ENCODE results near the gene PRKD1. TPM values are rescaled to one million over a fixed set of nuclear protein-coding genes. Genes with fewer than 3 reads are reported as not detected.

PRKD1 gene
- total and polyA plus RNA-seq, 2 of the 13 experiments (the other 11 are each of a cell fraction or from before 2014, with no cell fraction given), result 0.22 to 1.3 TPM

GRCh38 chr14:29868000-29868399, 59.6 kb downstream of the PRKD1 start:
- intact Hi-C loops (cut with micrococcal nuclease; ENCODE audit: unreplicated experiment), result no loop called here
- DNase-seq (ENCODE audit: low spot score) (no peak), ATAC-seq (no peak), FAIRE-seq (no peak)
- H3K4me3 ChIP-seq (replicated peaks in 1 of 3; ENCODE audit: insufficient read depth in 1 of 3, low read depth in 2 of 3, low read length in 3 of 3), result no peak overlapping the region
- no peaks in the 10 kb centered on the region for H3K36me3 ChIP-seq (replicated peaks in 1 of 2; ENCODE audit: control insufficient read depth in 1 of 2, insufficient read depth in 2 of 2, low read length in 2 of 2)
- 32% methylated on average over 3 of the region's 3 CpGs for WGBS (ENCODE audit: low lambda C conversion rate)
- ChIA-PET CTCF (ENCODE audit: low intra/inter-chr PET ratio, low total read pairs) (no interaction called here), POLR2A (no interaction called here)
- no peaks in the 10 kb centered on the region for H3K4me1 ChIP-seq (ENCODE audit: insufficient read depth, low read length)
- no peaks in the 10 kb centered on the region for H3K79me2 ChIP-seq (ENCODE audit: insufficient read depth, low read length)
- H3K27ac ChIP-seq (ENCODE audit: extremely low read length, insufficient read depth, low read length), result no peak overlapping the region
- TF ChIP-seq MAFK (conservative IDR thresholded peaks at IDR 0.05 in 1 of 2, IDR thresholded peaks at IDR 0.05 in 1 of 2; ENCODE audit: low read length in 2 of 2), result 0 out of 4 replicates have a peak, but pooled peaks of 1 of the 2 experiments have one; percentile 1
- TF ChIP-seq MAFF (IDR thresholded peaks at IDR 0.05; ENCODE audit: low read depth, low read length), result 0 out of 2 replicates have a peak, but pooled peaks have one; percentile 25
- no peak for TF ChIP-seq CERS6 (CRISPR knock-in tag; IDR thresholded peaks at IDR 0.05)
- TF ChIP-seq SRF (IDR thresholded peaks at IDR 0.05; ENCODE audit: low read depth, low read length), result no peak
- no TSS peak for BruUV-seq (replicated peaks)
- peaks cover 91% of the 10 kb centered on the region for H3K9me3 ChIP-seq (ENCODE audit: low read length)
- H3K4me2 ChIP-seq (ENCODE audit: low read depth, low read length), result no peak overlapping the region
- no peaks in the 10 kb centered on the region for H3K27me3 ChIP-seq (ENCODE audit: control insufficient read depth in 1 of 2, insufficient read depth in 2 of 2, low read length in 2 of 2)
- no peak overlapping the region for H3K9ac ChIP-seq (ENCODE audit: insufficient read depth, low read depth, low read length)
- in situ Hi-C loops (cut with HindIII; ENCODE audit: extremely low pct_ligation_motif_present, low pct_unique_long_range_greater_than_20kb), result no loop called here
- no peaks in the 10 kb centered on the region for H4K20me1 ChIP-seq (ENCODE audit: insufficient read depth, low read length)
- H2AFZ ChIP-seq (ENCODE audit: low read length), result no peak overlapping the region

GRCh38 chr14:29865299-29865698, 62.3 kb downstream of the PRKD1 start:
- no TSS peak for BruUV-seq (replicated peaks)
- WGBS (ENCODE audit: low lambda C conversion rate), result 2% methylated on average over 2 of the region's 2 CpGs
- no peaks in the 10 kb centered on the region for H3K4me1 ChIP-seq (ENCODE audit: insufficient read depth, low read length)
- in situ Hi-C loops (cut with HindIII; ENCODE audit: extremely low pct_ligation_motif_present, low pct_unique_long_range_greater_than_20kb) (no loop called here), intact Hi-C loops (cut with micrococcal nuclease; ENCODE audit: unreplicated experiment) (no loop called here)
- H3K27ac ChIP-seq (ENCODE audit: extremely low read length, insufficient read depth, low read length), result no peak overlapping the region
- H3K27me3 ChIP-seq (ENCODE audit: control insufficient read depth in 1 of 2, insufficient read depth in 2 of 2, low read length in 2 of 2), result no peaks in the 10 kb centered on the region
- TF ChIP-seq SP1 (IDR thresholded peaks at IDR 0.05), result no peak
- no peak for TF ChIP-seq SP1 (CRISPR knock-in tag; IDR thresholded peaks at IDR 0.05)
- no peak for TF ChIP-seq FOSL2 (CRISPR knock-in tag; IDR thresholded peaks at IDR 0.05)
- TF ChIP-seq ZNF644 (CRISPR knock-in tag; IDR thresholded peaks at IDR 0.05; ENCODE audit: low read depth), result no peak
- TF ChIP-seq SATB2 (CRISPR knock-in tag; IDR thresholded peaks at IDR 0.05), result no peak
- no peak for TF ChIP-seq ZNF550 (CRISPR knock-in tag; IDR thresholded peaks at IDR 0.05; ENCODE audit: borderline replicate concordance)
- no peak overlapping the region for H3K4me3 ChIP-seq (replicated peaks in 1 of 3; ENCODE audit: insufficient read depth in 1 of 3, low read depth in 2 of 3, low read length in 3 of 3)
- H3K9ac ChIP-seq (ENCODE audit: insufficient read depth, low read depth, low read length), result no peak overlapping the region
- ATAC-seq (no peak), DNase-seq (ENCODE audit: low spot score) (no peak), FAIRE-seq (no peak)
- peaks cover 86% of the 10 kb centered on the region for H3K9me3 ChIP-seq (ENCODE audit: low read length)
- H3K36me3 ChIP-seq (replicated peaks in 1 of 2; ENCODE audit: control insufficient read depth in 1 of 2, insufficient read depth in 2 of 2, low read length in 2 of 2), result no peaks in the 10 kb centered on the region
- POLR2A ChIA-PET, result no interaction called here
- H3K79me2 ChIP-seq (ENCODE audit: insufficient read depth, low read length), result no peaks in the 10 kb centered on the region
- H4K20me1 ChIP-seq (ENCODE audit: insufficient read depth, low read length), result no peaks in the 10 kb centered on the region
- CTCF ChIA-PET (ENCODE audit: low intra/inter-chr PET ratio, low total read pairs), result no interaction called here
- no peak overlapping the region for H3K4me2 ChIP-seq (ENCODE audit: low read depth, low read length)
- no peak overlapping the region for H2AFZ ChIP-seq (ENCODE audit: low read length)

Measured in HepG2 (cell line).